ENCODE results near the gene GJB3.
"Not testable (repeated sequence)": the region's sequence is repeated elsewhere in the genome, so short reads cannot be mapped to it uniquely, and the experiment has no call there.

GJB3 gene

DNA sequence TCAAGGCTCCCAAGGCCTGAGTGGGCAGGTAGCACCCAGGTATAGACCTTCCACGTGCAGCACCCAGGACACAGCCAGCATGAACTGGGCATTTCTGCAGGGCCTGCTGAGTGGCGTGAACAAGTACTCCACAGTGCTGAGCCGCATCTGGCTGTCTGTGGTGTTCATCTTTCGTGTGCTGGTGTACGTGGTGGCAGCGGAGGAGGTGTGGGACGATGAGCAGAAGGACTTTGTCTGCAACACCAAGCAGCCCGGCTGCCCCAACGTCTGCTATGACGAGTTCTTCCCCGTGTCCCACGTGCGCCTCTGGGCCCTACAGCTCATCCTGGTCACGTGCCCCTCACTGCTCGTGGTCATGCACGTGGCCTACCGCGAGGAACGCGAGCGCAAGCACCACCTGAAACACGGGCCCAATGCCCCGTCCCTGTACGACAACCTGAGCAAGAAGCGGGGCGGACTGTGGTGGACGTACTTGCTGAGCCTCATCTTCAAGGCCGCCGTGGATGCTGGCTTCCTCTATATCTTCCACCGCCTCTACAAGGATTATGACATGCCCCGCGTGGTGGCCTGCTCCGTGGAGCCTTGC lies 19.7 kb upstream of the GJB3 start:
- DNase-seq (ENCODE audit: low spot score): no peak

GRCh38 chr1:34761776-34762307 lies 19.2 kb upstream of the GJB3 start:
- no peak for DNase-seq (ENCODE audit: low spot score)

GRCh38 chr1:34762474-34763141 lies 18.4 kb upstream of the GJB3 start:
- no peak for DNase-seq (ENCODE audit: low spot score)

DNA sequence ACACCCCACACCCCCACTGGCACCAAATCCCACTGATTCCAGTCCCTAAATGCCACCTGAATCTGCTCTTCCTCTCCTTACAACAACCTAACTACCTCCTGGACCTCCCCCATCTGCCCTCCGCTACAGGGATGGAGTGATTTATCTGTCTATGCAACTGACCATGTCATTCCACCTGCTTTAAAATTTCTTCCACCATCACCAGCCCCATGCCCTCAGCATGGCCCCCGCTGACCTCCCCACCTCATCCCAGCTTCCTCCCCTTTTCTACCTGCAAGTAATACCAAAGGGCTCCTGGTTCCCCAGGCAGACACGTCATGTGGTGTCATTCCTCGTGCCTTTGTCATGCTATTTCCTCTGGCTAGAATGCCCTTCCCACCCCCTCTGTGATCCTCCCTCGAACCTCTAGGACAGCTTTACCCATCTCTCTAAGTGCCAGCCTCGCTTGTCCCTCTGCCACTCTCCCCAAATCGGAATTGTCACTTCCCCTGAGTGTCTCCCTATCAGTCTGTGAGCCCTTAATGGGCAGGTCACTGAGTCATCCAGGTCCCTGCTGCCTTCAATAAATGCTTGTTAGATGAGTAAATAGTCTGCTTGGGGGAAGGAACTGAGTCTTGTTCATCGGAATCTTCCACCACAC lies 17.8 kb upstream of the GJB3 start:
- DNase-seq (ENCODE audit: low spot score): no peak

DNA sequence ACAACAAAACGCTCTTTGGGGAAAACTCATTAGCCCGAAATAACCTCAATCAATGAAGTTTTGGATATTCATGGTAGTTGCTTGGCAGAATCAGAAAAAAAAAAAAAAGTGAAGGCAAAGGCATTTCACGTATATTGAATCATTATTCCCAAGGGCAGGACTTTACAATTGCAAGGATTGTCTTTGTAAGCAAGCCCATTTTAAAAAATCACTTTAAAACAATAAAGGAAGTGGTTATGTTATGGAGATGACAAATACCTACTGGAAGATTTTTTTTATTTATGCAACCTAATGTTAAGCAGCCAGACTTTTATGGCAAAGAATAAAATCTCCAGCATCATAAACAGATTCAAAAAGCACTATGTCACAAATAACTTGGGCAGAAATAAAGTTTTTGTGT lies 12.2 kb upstream of the GJB3 start:
- DNase-seq (ENCODE audit: low spot score): no peak

DNA sequence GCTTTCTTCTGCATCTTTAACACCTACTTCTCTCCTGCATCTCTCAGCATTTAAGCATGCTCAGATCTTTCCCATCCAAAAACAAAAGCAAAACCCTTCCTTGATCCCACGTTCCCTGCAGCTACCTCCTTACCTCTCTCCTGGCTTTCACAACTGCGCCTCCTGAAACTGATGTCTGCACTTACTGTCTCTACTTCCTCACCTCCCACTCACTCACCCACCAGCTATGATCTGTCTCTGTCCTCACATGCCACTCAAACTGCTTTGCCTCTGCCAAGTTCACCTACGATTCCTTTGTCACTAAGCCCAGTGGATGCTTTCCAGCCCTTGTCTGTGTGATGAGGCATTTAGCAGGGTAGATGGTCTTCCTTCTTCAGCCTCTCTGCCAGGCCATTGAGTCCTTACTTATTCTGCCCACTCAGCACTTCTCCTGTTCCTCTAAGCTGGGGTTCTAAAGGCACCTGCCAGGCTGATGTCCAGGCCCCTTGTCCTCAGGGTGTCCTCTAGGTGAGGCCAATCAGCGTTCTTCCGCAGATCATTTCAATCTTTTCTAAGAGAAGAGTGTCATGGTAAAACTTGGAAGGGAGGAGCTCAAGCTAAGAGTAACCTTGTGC lies 10.0 kb upstream of the GJB3 start:
- DNase-seq (ENCODE audit: low spot score): no peak

GRCh38 chr1:34771573-34772371 lies 9.2 kb upstream of the GJB3 start:
- no peak for DNase-seq (ENCODE audit: low spot score)

DNA sequence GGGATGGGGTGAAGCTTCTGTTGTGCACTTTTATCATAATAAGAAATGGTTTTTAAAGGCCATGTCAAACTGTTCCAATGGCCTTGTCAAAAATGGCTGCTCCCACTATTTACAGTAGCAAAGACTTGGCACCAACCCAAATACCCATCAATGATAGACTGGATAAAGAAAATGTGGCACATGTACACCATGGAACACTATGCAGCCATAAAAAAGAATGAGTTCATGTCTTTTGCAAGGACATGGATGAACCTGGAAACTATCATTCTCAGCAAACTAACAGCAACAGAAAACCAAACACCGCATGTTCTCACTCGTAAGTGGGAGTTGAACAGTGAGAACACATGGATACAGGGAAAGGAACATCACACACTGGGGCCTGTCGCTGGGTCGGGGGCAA lies 7.9 kb upstream of the GJB3 start:
- DNase-seq (ENCODE audit: low spot score): not testable (repeated sequence)

GRCh38 chr1:34774957-34775356 lies 6.1 kb upstream of the GJB3 start:
- no peak for DNase-seq (ENCODE audit: low spot score)

GRCh38 chr1:34776911-34777310 lies 4.1 kb upstream of the GJB3 start:
- DNase-seq (ENCODE audit: low spot score): no peak

DNA sequence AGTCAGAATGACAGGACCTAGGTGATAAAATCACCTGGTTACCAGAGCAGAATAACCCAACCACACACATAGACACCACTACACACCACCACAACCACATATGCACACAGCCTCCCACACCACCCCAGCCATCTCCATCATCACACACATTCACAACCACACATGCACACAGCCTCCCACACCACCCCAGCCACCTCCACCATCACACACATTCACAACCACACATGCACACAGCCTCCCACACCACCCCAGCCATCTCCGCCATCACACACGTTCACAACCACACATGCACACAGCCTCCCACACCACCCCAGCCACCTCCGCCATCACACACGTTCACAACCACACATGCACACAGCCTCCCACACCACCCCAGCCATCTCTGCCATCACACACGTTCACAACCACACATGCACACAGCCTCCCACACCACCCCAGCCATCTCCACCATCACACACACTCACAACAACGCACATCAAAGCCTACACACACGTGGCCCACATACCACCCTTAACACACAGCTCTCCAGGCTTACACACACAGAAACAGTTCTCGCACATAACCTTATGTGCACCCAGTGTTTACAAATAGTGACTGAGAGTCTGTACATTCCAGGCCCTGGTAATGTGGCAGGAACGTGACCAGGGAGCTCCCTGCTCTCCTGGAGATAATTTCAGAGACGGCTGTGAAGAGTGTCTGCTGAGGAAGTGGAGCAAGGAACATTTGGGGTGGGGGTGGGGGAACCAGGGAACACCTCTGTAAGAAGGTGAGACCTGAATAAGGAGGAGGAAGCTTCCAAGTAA lies 3.3 kb upstream of the GJB3 start:
- DNase-seq (ENCODE audit: low spot score): no peak

GRCh38 chr1:34778381-34778780 lies 2.6 kb upstream of the GJB3 start:
- no peak for DNase-seq (ENCODE audit: low spot score)

DNA sequence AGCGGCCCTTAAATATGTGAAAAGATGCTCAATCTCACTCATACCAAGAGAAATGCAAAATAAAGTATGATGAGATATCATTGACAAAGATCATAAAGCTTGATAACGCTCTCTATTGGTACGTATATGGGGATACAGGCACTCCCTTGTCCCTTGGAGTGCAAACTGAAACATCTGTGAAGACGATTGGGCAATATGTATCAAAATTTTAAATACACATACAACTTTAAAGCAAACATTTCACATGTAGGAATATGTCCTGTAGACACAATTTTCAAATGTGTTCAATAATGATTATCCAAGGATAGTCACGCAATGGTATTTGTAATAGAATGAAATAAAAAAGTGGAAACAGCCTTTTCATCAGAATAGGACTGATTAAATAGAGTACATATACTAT lies 2.0 kb upstream of the GJB3 start:
- DNase-seq (ENCODE audit: low spot score): no peak

- DNase-seq (ENCODE audit: low spot score): no peak
Measured at GRCh38 chr1:34779526-34779925, 1.5 kb upstream of the GJB3 start.

- no peak for DNase-seq (ENCODE audit: low spot score)
Measured at GRCh38 chr1:34779962-34780361, 1.1 kb upstream of the GJB3 start.

DNA sequence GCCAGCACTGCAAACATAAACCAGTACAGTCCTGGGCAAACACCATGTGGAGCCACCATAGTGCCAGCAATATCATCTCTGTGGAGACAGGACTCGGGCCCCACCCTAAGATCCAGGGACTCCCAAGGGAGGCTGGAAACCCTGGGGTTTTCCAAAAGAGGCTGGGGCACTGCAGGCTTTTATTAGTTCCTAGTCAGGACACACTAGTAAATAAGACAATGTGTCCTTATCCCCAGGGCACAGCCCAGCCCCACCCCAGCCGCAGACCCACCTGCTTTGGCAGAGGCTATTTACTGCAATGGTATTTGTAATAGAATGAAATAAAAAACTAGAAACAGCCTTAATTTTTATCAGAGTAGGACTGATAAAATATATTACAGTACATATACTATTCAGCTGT lies 486 bp upstream of the GJB3 start:
- DNase-seq (ENCODE audit: low spot score): no peak

GRCh38 chr1:34781844-34782391 lies 904 bp downstream of the GJB3 start:
- DNase-seq (ENCODE audit: low spot score): no peak

DNA sequence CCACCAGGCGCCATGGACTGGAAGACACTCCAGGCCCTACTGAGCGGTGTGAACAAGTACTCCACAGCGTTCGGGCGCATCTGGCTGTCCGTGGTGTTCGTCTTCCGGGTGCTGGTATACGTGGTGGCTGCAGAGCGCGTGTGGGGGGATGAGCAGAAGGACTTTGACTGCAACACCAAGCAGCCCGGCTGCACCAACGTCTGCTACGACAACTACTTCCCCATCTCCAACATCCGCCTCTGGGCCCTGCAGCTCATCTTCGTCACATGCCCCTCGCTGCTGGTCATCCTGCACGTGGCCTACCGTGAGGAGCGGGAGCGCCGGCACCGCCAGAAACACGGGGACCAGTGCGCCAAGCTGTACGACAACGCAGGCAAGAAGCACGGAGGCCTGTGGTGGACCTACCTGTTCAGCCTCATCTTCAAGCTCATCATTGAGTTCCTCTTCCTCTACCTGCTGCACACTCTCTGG lies 3.8 kb downstream of the GJB3 start:
- no peak for DNase-seq (ENCODE audit: low spot score)

GRCh38 chr1:34785231-34785874 lies 4.3 kb downstream of the GJB3 start:
- DNase-seq (ENCODE audit: low spot score): no peak

- no peak for DNase-seq (ENCODE audit: low spot score)
Measured at GRCh38 chr1:34785875-34786470, 5.0 kb downstream of the GJB3 start.
